Stimulated activated CD4-positive, alpha-beta T cell treated with anti-CD3 and anti-CD28 coated beads, Interleukin-2, amount 100 ng/mL, for 4 hours (primary cell): Measurements from ENCODE around the gene IGF2.

Source experiments
- DNase-seq: peaks from one replicate; pipeline ENCODE4 v3.0.0-alpha.2; 2020; ENCODE audit warnings: low read depth

Gene IGF2

GRCh38 chr11:2153581-2154194 is 14.5 kb upstream of the IGF2 start:
- DNase-seq: no peak

GRCh38 chr11:2151500-2152257 is 12.5 kb upstream of the IGF2 start:
- peak; percentile 66 for DNase-seq

GRCh38 chr11:2149864-2150847 is 11.0 kb upstream of the IGF2 start:
- no peak for DNase-seq

GRCh38 chr11:2149460-2149859 is 10.3 kb upstream of the IGF2 start:
- DNase-seq: no peak

GRCh38 chr11:2148595-2148994 is 9.4 kb upstream of the IGF2 start:
- DNase-seq: no peak

GRCh38 chr11:2147391-2147790 is 8.2 kb upstream of the IGF2 start:
- no peak for DNase-seq

- DNase-seq: no peak
These were observed 6.9 kb upstream of the IGF2 start for GRCh38 chr11:2146051-2146450.

GRCh38 chr11:2144544-2145248 is 5.5 kb upstream of the IGF2 start:
- DNase-seq: no peak

GRCh38 chr11:2143799-2144543 is 4.8 kb upstream of the IGF2 start:
- DNase-seq: no peak

GRCh38 chr11:2143477-2143798 is 4.2 kb upstream of the IGF2 start:
- DNase-seq: no peak

GRCh38 chr11:2142762-2143202 is 3.6 kb upstream of the IGF2 start:
- DNase-seq: peak; percentile 37

- no peak for DNase-seq
These were observed 3.1 kb upstream of the IGF2 start for GRCh38 chr11:2142300-2142759.

GRCh38 chr11:2140411-2141400 is 1.5 kb upstream of the IGF2 start:
- DNase-seq: no peak

- DNase-seq: no peak
These were observed 590 bp upstream of the IGF2 start for GRCh38 chr11:2139621-2140337.

GRCh38 chr11:2138431-2139122 is 612 bp downstream of the IGF2 start:
- DNase-seq: no peak

GRCh38 chr11:2138068-2138430 is 1.1 kb downstream of the IGF2 start:
- DNase-seq: no peak

GRCh38 chr11:2137202-2138067 is 1.8 kb downstream of the IGF2 start:
- no peak for DNase-seq

GRCh38 chr11:2136952-2137201 is 2.3 kb downstream of the IGF2 start:
- DNase-seq: no peak
